ENCODE measurements around the gene GMDS.

GMDS gene

GRCh38 chr6:1789092-1789491, 456.3 kb downstream of the GMDS start:
- DNase-seq = no peak

GRCh38 chr6:1787894-1788293, 457.5 kb downstream of the GMDS start:
- no peak for DNase-seq

GRCh38 chr6:1786455-1787453, 458.7 kb downstream of the GMDS start:
- no peak for DNase-seq

GRCh38 chr6:1784422-1784884, 461.0 kb downstream of the GMDS start:
- no peak for DNase-seq

GRCh38 chr6:1781817-1782184, 463.6 kb downstream of the GMDS start:
- no peak for DNase-seq

- DNase-seq = no peak
These were observed 464.1 kb downstream of the GMDS start for GRCh38 chr6:1781152-1781816.

- no peak for DNase-seq
These were observed 465.0 kb downstream of the GMDS start for GRCh38 chr6:1780251-1780867.

- no peak for DNase-seq
These were observed 466.6 kb downstream of the GMDS start for GRCh38 chr6:1778686-1779235.

GRCh38 chr6:1777921-1778685, 467.3 kb downstream of the GMDS start:
- DNase-seq = no peak

GRCh38 chr6:1775441-1775840, 470.0 kb downstream of the GMDS start:
- no peak for DNase-seq

GRCh38 chr6:1774226-1774915, 471.0 kb downstream of the GMDS start:
- no peak for DNase-seq

GRCh38 chr6:1773700-1774099, 471.7 kb downstream of the GMDS start:
- no peak for DNase-seq

GRCh38 chr6:1770968-1771723, 474.3 kb downstream of the GMDS start:
- DNase-seq = no peak

GRCh38 chr6:1770435-1770843, 475.0 kb downstream of the GMDS start:
- DNase-seq = no peak

- no peak for DNase-seq
These were observed 477.7 kb downstream of the GMDS start for GRCh38 chr6:1767481-1768246.

GRCh38 chr6:1766654-1767053, 478.8 kb downstream of the GMDS start:
- no peak for DNase-seq

- no peak for DNase-seq
These were observed 480.1 kb downstream of the GMDS start for GRCh38 chr6:1765160-1765903.

GRCh38 chr6:1764397-1764987, 480.9 kb downstream of the GMDS start:
- DNase-seq = no peak

GRCh38 chr6:1763404-1763803, 482.0 kb downstream of the GMDS start:
- no peak for DNase-seq
